ENCODE data around the gene ADGRV1.
"Not testable (repeated sequence)": the region's sequence is repeated elsewhere in the genome, so short reads cannot be mapped to it uniquely, and the experiment has no call there.

Gene ADGRV1

GRCh38 chr5:91058155-91058554 lies 499.6 kb downstream of the ADGRV1 start:
- no peak overlapping the region for H3K4me3 ChIP-seq
- in situ Hi-C loops (cut with MboI; ENCODE audit: low sequenced_read_pairs) = no loop called here

GRCh38 chr5:91058575-91058974 lies 500.0 kb downstream of the ADGRV1 start:
- no peak overlapping the region for H3K4me3 ChIP-seq
- H3K27me3 ChIP-seq (ENCODE audit: low read depth) = no peaks in the 10 kb centered on the region
- no peaks in the 10 kb centered on the region for H3K9me3 ChIP-seq
- no peaks in the 10 kb centered on the region for H3K36me3 ChIP-seq (replicated peaks)
- DNase-seq (ENCODE audit: low spot score in 2 of 2) = no peak
- in situ Hi-C loops (cut with MboI; ENCODE audit: low sequenced_read_pairs) = no loop called here
- H3K4me1 ChIP-seq = no peaks in the 10 kb centered on the region; the same call in 1 of the 2 replicates

More at GRCh38 chr5:91058155-91058554, 499.6 kb downstream of the ADGRV1 start:
- H3K9me3 ChIP-seq = no peaks in the 10 kb centered on the region
- DNase-seq (ENCODE audit: low spot score in 2 of 2) = no peak
- no peaks in the 10 kb centered on the region for H3K27me3 ChIP-seq (ENCODE audit: low read depth)
- no peaks in the 10 kb centered on the region for H3K36me3 ChIP-seq (replicated peaks)
- no peaks in the 10 kb centered on the region; the same call in 1 of the 2 replicates for H3K4me1 ChIP-seq

GRCh38 chr5:91059409-91059808 lies 500.8 kb downstream of the ADGRV1 start:
- DNase-seq (ENCODE audit: low spot score in 2 of 2) = no peak
- no peaks in the 10 kb centered on the region for H3K36me3 ChIP-seq (replicated peaks)
- no peak overlapping the region for H3K4me3 ChIP-seq
- no peaks in the 10 kb centered on the region for H3K27me3 ChIP-seq (ENCODE audit: low read depth)
- H3K9me3 ChIP-seq = no peaks in the 10 kb centered on the region
- peaks cover 7% of the 10 kb centered on the region for H3K4me1 ChIP-seq
- in situ Hi-C loops (cut with MboI; ENCODE audit: low sequenced_read_pairs) = no loop called here

GRCh38 chr5:91061094-91061493 lies 502.5 kb downstream of the ADGRV1 start:
- no peak overlapping the region for H3K4me3 ChIP-seq
- H3K9me3 ChIP-seq = no peaks in the 10 kb centered on the region
- H3K36me3 ChIP-seq (replicated peaks) = no peaks in the 10 kb centered on the region
- in situ Hi-C loops (cut with MboI; ENCODE audit: low sequenced_read_pairs) = no loop called here
- peaks cover 9% of the 10 kb centered on the region for H3K4me1 ChIP-seq
- H3K27me3 ChIP-seq (ENCODE audit: low read depth) = no peaks in the 10 kb centered on the region
- DNase-seq (ENCODE audit: low spot score in 2 of 2) = no peak

GRCh38 chr5:91061946-91062562 lies 503.5 kb downstream of the ADGRV1 start:
- no peaks in the 10 kb centered on the region for H3K36me3 ChIP-seq (replicated peaks)
- in situ Hi-C loops (cut with MboI; ENCODE audit: low sequenced_read_pairs) = no loop called here
- H3K27me3 ChIP-seq (ENCODE audit: low read depth) = no peaks in the 10 kb centered on the region
- peaks cover 9% of the 10 kb centered on the region for H3K4me1 ChIP-seq
- H3K4me3 ChIP-seq = no peak overlapping the region
- no peaks in the 10 kb centered on the region for H3K9me3 ChIP-seq
- no peak for DNase-seq (ENCODE audit: low spot score in 2 of 2)

DNA sequence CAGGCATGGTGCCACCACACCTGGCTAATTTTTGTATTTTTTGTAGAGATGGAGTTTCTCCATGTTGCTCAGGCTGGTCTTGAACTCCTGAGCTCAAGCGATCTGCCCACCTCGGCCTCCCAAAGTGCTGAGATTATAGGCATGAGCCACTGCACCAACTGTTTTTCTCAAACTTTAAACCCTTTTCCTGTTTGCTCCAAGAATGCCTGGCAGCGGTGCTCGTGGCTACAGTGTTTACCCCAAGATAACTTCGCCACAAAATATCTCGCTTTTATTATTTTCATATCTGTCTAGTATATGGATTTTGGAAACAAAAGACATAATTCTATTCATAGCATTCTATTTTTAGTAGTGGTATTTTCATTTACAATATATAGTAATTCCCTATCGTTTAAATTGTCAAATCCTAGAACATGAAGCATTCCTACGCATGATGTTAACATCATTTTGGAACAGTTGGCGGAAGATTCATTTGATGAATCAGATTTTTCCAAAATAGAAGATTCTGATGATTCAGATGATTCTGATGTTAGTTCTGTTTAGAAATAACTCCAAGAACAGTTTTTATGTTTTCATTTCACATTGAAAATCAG lies 504.6 kb downstream of the ADGRV1 start:
- H3K4me1 ChIP-seq; H3K27me3 ChIP-seq (ENCODE audit: low read depth); H3K4me3 ChIP-seq; DNase-seq (ENCODE audit: low spot score in 2 of 2); in situ Hi-C loops (cut with MboI; ENCODE audit: low sequenced_read_pairs); H3K9me3 ChIP-seq; H3K36me3 ChIP-seq (replicated peaks): not testable (repeated sequence)

DNA sequence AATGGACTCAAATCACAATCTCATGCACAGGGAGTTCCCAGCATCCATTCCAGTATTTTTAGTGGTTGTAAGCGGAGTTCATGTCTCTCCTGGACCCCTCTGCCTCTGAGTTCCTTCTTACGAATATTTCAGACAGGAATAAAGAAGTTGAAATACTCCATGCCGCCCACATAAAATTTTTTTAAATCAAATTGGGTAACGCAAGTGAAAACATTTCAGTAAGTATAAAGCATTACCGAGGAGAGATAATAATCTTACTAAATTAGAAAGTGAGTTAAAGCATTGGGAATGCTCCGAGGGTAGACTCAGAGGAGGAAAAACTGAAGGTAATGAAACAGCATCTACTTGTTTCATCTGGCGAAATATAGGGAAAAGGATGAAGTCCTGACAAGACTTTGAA lies 506.9 kb downstream of the ADGRV1 start:
- in situ Hi-C loops (cut with MboI; ENCODE audit: low sequenced_read_pairs) = no loop called here
- Histone ChIP-seq H3K27me3 (ENCODE audit: low read depth) (no peaks in the 10 kb centered on the region), H3K4me1 (peaks cover 9% of the 10 kb centered on the region), H3K4me3 (no peak overlapping the region), H3K9me3 (no peaks in the 10 kb centered on the region), H3K36me3 (replicated peaks) (no peaks in the 10 kb centered on the region; the same call in 1 of the 2 replicates)
- DNase-seq (ENCODE audit: low spot score in 2 of 2) = no peak

DNA sequence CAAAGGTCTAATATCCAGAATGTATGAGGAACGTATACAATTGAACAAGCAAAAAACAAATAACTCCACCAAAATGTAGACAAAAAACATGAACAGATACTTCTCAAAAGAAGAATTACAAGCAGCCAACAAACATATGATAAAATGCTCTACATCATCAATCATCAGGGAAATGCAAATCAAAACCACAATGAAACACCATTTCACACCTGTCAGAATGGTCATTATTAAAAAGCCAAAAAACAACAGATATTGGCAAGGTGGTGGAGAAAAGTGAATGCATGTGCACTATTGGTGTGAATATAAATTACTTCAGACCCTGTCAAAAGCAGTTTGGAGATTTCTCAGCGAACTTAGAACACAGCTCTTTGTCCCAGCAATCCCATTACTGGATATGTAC lies 510.8 kb downstream of the ADGRV1 start:
- in situ Hi-C loops (cut with MboI; ENCODE audit: low sequenced_read_pairs) = no loop called here
- Histone ChIP-seq H3K27me3 (ENCODE audit: low read depth) (no peaks in the 10 kb centered on the region), H3K36me3 (replicated peaks) (no peaks in the 10 kb centered on the region; the same call in 1 of the 2 replicates), H3K4me1 (peaks cover 2% of the 10 kb centered on the region), H3K9me3 (no peaks in the 10 kb centered on the region), H3K4me3 (no peak overlapping the region)
- no peak for DNase-seq (ENCODE audit: low spot score in 2 of 2)

DNA sequence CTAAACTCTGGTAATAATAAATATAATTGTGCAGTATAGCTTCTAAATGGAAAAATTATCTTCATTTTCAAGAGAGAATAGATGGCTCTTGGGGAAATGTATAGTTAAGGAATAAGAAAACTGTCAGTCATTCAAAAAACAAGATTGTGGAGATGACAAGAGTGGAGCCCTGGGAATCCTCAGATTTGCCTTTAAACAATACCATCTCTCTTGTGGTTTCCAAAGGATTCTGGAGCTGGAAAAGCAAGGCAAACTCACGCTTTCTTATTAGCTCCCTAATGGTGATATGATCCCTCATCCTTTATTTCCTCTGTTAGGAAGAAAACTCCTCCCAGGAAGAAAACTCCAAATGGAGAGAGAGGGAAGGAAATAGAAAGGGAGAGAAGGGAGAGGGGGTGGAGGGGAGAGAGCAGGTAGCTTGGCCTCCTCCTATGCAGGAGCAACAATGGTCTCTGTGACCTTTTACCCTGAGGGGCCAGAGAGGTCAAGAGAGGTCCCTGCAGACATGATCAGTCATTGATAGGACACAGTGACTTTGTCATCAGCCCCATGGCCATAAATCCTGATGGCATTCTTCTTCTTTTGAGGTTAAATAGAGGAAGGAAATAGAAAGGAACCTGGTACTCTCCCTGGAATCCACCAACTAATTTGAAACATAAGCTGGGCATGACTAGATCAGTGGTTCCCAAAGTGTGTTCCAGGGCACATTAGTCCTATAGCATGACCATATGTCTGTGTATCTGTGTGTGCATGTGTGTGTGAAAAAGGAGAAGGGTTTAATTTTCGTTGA lies 512.4 kb downstream of the ADGRV1 start:
- no peak for DNase-seq (ENCODE audit: low spot score in 2 of 2)
- in situ Hi-C loops (cut with MboI; ENCODE audit: low sequenced_read_pairs) = no loop called here
- no peaks in the 10 kb centered on the region for H3K27me3 ChIP-seq (ENCODE audit: low read depth)

DNA sequence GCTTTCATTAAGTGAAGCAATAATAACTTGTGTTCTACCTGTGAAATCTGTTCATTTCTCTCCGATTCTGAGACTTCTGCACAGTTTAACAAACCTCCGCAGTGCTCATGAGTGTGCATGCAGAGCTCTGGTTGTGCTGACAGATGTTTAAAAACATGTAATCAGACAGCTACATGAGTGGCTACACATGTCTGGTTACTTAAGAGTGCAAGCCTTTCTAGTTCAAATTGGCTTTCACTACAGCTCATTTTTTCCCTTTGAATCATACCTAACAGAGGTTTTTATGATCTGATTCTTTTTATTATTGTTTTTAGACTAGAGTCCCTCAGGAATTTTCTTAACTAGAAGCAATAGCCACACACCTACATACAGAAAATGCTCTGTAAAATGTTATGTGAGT lies 514.3 kb downstream of the ADGRV1 start:
- no peak for DNase-seq (ENCODE audit: low spot score in 2 of 2)
- in situ Hi-C loops (cut with MboI; ENCODE audit: low sequenced_read_pairs) = no loop called here
- no peaks in the 10 kb centered on the region; the same call in none of the 2 replicates for H3K36me3 ChIP-seq (replicated peaks)

More for the DNA sequence above, 512.4 kb downstream of the ADGRV1 start:
- Histone ChIP-seq H3K9me3 (no peaks in the 10 kb centered on the region), H3K4me1 (no peaks in the 10 kb centered on the region), H3K36me3 (replicated peaks) (no peaks in the 10 kb centered on the region; the same call in 1 of the 2 replicates), H3K4me3 (no peak overlapping the region)

GRCh38 chr5:91074615-91075014 lies 516.0 kb downstream of the ADGRV1 start:
- in situ Hi-C loops (cut with MboI; ENCODE audit: low sequenced_read_pairs) = no loop called here
- DNase-seq (ENCODE audit: low spot score in 2 of 2) = no peak
- no peaks in the 10 kb centered on the region for H3K27me3 ChIP-seq (ENCODE audit: low read depth)

More for the DNA sequence above, 514.3 kb downstream of the ADGRV1 start:
- Histone ChIP-seq H3K9me3 (no peaks in the 10 kb centered on the region), H3K27me3 (ENCODE audit: low read depth) (no peaks in the 10 kb centered on the region), H3K4me1 (no peaks in the 10 kb centered on the region), H3K4me3 (no peak overlapping the region)

GRCh38 chr5:91076138-91076537 lies 517.5 kb downstream of the ADGRV1 start:
- in situ Hi-C loops (cut with MboI; ENCODE audit: low sequenced_read_pairs) = no loop called here
- peaks cover 3% of the 10 kb centered on the region for H3K36me3 ChIP-seq (replicated peaks)
- no peaks in the 10 kb centered on the region for H3K9me3 ChIP-seq

More at GRCh38 chr5:91074615-91075014, 516.0 kb downstream of the ADGRV1 start:
- no peaks in the 10 kb centered on the region for H3K4me1 ChIP-seq
- H3K36me3 ChIP-seq (replicated peaks) = no peaks in the 10 kb centered on the region; the same call in none of the 2 replicates
- no peaks in the 10 kb centered on the region for H3K9me3 ChIP-seq
- no peak overlapping the region for H3K4me3 ChIP-seq

GRCh38 chr5:91077623-91078022 lies 519.0 kb downstream of the ADGRV1 start:
- in situ Hi-C loops (cut with MboI; ENCODE audit: low sequenced_read_pairs) = no loop called here
- DNase-seq (ENCODE audit: low spot score in 2 of 2) = no peak
- no peaks in the 10 kb centered on the region for H3K9me3 ChIP-seq
- no peaks in the 10 kb centered on the region for H3K27me3 ChIP-seq (ENCODE audit: low read depth)
- peaks cover 3% of the 10 kb centered on the region for H3K36me3 ChIP-seq (replicated peaks)
- H3K4me3 ChIP-seq = no peak overlapping the region
- H3K4me1 ChIP-seq = no peaks in the 10 kb centered on the region

More at GRCh38 chr5:91076138-91076537, 517.5 kb downstream of the ADGRV1 start:
- Histone ChIP-seq H3K4me1 (no peaks in the 10 kb centered on the region), H3K27me3 (ENCODE audit: low read depth) (no peaks in the 10 kb centered on the region), H3K4me3 (no peak overlapping the region)
- DNase-seq (ENCODE audit: low spot score in 2 of 2) = no peak

DNA sequence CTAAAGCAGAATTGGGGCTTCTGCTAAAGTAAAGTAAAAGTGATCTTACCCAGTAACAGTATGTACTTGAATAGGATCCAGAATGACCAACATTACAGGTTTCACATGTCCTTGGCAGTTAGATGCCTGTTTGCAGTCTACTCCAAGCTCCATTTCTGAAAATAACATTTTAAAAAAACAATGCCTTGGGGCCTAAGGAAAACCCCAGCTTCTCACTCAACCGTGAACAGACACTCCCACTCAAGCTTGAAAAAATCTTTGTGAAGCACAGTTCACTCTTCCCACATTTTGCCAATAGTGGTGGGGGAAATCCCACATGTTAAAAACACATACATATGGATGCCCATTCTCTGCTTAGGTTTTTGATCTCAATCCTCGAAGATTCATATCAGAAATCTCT lies 520.4 kb downstream of the ADGRV1 start:
- Histone ChIP-seq H3K4me3 (no peak overlapping the region), H3K27me3 (ENCODE audit: low read depth) (no peaks in the 10 kb centered on the region), H3K9me3 (no peaks in the 10 kb centered on the region), H3K36me3 (replicated peaks) (peaks cover 3% of the 10 kb centered on the region; the same call in 1 of the 2 replicates), H3K4me1 (no peaks in the 10 kb centered on the region)
- in situ Hi-C loops (cut with MboI; ENCODE audit: low sequenced_read_pairs) = no loop called here
- no peak for DNase-seq (ENCODE audit: low spot score in 2 of 2)
